LoVo (cell line): ENCODE measurements around the gene SKIC8.
A peak's percentile ranks its signal among the peaks of the same experiment; 100 is the strongest.

ENCODE experiments used
- DNase-seq: peaks from one replicate; pipeline ENCODE4 v3.0.0-alpha.2; 2016; ENCODE audit warnings: low spot score

SKIC8 gene

DNA sequence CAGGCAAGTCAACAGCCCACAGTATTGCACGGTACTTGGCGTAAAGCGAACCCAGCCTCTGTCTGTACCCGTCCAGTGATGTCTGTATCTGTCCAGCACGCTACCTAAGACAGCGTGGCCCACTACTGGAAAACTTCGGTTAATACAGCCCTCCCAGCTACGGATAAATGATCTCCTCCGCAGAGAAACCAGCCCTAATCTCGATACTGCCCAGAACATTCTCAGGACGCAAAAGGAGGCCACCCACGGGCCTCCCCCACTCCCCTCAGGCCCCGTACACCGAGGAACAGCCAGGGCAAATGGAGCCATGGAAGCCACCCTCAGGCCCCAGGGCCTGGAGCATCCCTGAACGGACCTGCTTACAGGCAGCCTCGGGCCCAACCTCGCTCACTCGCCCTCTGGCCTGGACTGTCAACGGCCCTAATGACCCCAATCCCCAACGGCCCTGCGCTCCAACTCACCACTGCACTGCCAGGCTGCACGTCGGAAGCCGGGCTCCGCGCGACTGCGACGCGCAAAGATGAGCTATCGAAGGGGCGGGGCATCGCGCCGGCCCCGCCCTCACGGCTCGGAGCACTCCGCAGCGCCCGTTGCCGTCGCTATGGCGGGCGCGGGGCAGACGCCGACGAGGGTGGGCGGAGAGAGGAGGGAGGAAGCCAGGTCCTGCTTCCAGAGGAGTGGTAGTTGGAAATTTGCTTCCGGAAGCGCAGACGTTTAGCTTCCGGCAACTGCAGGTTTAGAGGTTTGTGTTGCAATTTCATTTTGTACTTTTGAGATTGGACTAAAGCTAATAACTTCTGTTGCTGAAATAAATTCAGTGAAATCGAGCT, at the start of gene SKIC8:
Gene SKIC8 (minus strand): TSS at position 509 of the 830 bp plus-strand sequence. CDS start 3,923 bp downstream, outside the sequence.
- DNase-seq = peak; percentile 98

DNA sequence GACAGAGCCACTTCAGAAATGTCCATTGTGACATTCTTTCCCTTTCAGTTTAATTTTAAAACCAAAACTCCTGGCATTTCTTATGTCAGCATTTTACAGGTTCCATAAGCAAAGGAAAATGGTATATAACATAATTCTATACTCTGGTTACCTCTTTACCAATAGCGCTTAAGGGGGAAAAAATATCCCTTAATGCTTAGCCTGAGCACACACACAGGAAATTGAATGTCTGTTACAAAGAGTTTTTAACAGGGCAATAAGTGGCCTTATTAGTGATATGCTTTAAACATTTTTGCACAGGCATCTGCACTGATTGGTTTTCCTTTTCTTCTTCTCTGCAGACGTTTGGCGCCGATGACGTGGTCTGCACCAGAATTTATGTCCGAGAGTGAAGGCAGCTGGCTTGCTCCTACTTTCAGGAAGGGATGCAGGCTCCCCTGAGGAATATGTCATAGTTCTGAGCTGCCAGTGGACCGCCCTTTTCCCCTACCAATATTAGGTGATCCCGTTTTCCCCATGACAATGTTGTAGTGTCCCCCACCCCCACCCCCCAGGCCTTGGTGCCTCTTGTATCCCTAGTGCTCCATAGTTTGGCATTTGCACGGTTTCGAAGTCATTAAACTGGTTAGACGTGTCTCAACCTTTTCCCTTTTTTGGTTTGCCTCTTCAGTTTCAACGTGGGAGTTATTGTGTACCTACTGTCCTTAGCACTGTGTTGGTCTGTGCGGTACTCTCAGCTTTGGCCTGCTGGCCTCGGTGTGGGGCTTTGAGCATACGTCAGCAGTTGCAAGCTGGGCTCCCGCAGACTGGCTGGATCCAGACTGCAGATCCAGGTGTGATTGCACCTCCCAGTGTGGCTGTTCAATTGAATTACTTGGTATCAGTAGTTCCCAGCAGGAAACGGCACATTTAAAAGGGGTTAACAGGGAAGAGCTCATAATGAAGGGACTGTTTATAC, 48.5 kb upstream of the SKIC8 start:
- no peak for DNase-seq

DNA sequence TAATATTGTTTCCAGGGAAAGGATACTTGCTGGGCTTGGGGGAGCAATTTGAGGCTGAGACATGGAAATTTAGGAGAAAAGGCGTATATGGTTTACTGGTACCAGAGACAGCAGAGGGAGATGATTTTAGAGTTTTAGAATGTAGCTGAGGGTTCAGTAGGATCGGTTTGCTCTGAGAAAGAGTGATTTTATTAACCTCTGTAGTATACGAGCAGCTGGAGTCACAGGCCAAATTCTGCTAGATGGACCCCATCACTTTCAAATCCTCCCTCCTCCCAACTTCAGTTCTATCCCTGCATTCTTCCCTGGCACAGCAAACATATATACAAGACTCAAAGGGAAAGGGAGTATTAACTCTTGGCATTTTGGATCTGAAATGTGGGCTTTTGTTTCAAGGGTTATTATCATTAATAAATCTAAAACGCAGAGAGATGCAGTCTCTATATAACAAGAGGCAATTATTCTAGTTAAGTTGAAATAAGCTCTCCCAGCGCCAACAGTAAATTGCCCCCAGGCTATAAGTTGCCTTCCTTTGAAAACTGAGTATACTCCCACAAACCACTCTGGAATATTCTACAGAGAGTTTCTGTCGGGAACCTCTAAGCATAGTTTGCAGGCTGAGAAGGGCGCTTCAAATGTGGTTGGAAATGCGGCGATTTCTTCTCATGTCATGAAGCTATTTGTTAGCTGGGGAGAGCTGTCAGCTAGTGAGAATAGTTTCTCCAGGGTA, 46.2 kb upstream of the SKIC8 start:
- DNase-seq = no peak

DNA sequence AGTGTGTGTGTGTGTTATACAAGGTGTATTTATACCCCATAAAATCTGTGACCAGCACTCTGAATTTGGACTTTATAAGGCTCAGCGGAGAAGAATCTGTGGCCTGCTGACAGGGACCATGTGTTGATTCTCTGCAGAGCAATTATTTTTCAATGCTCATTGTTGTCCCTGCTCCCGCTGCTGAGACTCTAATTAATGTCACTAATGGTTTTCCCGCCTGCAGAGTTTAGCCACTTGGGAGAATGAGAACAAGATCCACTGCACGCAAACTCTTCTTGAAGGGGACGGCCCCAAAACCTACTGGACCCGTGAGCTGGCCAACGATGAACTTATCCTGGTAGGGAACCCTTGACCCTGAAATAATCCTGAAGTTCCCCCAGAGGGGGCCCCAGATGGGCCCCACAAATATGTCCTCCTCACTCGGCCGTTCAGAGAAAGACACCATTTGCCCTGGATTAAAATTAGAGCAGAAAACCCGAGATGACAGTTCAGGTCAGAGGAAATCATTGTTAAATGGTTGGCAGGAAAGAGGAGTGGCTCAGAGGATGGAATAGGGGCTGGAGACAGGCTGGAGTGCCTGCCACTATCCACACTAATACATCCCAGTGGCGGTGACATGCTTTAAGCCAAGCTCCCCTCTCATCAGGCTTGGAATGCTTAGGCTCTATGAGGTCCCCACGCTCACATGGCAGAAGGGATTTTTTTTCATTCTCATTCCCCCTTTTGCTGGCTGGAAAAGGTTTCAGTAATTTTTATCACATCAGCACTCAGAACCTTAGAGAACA, 44.1 kb upstream of the SKIC8 start:
- DNase-seq = no peak

DNA sequence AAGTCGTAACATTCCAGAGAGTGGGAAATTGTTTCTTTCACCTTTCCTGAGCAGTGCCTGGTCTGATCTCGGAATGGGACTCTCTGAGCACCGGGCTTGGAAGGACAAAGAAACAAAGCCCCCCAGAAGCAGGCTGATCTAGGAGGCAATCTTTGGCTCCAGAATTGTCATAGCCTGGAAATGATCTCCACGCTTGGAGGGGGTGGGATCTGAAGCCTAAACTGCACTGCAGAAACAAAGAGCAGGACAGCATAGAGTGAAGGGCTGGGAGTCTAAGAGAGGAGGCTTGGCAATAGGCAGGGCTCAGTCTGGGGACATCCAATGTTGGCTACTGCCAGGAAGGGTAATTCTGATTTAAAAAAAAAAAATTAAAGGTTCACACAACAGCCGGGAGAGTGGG, 42.6 kb upstream of the SKIC8 start:
- no peak for DNase-seq

DNA sequence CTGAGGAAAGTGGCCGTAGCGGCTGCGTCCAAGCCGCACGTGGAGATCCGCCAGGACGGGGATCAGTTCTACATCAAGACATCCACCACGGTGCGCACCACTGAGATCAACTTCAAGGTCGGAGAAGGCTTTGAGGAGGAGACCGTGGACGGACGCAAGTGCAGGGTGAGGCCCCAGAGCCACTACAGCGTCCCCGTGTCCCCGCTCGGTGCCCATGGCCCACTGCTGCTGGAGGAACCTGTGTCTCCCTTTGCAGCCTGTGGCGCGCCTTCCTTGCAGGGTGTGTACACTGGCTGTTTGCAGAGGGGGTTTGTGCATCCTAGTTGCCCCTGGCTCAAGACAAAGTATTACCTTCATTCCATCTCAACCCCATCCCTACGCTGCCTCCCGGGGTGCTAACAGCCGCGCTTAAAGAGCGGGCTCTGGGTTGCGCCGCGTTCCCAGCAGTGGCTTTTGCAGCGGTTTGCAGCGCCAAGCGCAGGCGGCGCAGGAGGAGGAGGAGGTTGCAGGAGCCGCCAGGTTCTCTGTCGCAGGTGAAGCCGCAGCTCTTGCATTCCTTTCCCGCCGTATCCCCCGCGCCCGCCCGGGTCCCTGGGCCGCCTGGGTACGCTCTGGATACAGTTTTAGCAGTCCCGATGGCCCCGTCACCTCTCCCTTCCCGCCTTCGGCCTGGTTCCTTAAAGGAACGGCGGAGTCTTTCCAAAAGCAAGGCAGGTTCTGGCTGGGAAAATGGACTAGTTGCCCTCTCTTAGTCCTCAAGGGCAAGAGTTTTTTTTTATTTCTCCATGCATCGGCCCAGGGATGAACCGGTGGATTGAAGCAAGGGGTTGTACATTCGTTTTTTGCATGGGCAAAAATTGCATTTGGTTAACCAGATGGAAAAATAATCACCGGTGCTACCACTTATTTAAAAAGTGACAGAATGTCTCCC, 41.9 kb upstream of the SKIC8 start:
- no peak for DNase-seq

DNA sequence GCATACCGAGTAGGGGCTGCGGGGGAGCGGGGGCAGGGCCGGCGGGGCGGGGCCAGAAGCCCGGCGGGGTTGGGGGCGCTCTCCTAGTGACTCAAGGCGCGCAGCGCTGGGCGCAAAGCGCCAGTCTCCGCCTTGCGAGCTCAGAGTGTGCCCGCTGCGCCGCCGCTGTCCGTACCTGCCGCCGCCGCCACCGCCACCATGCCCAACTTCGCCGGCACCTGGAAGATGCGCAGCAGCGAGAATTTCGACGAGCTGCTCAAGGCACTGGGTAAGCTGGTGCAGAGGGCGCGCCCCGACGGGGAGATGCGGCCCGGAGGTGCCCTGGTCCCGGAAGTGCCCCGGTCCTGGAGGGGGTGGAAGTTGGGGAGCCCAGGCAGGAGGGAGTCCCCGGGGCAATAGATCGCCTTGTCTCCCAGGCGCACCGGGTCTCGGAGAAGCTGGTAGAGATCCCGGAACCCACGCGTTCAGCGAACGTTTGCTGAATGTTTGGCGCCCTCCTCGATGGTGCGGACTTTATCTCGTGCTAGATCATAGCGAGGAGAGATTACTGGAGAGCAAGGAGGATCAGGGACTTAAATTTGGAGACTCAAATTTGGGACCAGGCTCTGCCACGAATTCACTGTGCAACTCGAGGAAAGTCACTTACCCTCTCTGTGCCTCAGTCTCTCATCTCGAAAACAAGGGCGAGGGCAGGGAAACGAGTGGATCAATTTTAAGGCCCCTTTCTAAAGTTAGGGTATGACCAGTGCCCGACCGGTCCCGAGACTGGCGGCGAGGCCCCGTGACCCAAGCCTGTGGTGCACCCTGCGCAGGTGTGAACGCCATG, 41.0 kb upstream of the SKIC8 start, which contains the start of gene CRABP1:
Gene CRABP1 (plus strand): TSS at position 123 of the 826 bp plus-strand sequence. CDS start 76 bp downstream, at position 199.
- DNase-seq = no peak

DNA sequence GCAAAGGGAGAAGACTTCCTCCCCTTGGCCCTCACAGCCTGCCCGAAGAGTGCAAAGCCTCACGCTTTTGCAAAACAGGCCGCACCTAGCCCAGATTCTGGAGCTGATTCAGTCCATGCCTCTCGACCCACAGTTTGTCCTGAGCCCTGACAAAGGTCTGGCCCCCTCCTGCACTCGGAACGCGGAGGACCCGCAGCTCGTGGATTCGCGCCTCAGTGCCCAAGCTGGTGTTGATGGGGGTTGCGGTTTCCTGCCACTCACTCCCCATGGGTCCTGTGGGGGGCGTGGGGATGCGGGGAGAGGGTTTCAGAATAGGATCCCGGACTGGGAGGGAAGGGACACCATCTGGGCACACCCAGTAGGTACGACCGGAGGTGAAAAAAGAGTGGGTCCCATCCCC, 40.1 kb upstream of the SKIC8 start:
- no peak for DNase-seq

DNA sequence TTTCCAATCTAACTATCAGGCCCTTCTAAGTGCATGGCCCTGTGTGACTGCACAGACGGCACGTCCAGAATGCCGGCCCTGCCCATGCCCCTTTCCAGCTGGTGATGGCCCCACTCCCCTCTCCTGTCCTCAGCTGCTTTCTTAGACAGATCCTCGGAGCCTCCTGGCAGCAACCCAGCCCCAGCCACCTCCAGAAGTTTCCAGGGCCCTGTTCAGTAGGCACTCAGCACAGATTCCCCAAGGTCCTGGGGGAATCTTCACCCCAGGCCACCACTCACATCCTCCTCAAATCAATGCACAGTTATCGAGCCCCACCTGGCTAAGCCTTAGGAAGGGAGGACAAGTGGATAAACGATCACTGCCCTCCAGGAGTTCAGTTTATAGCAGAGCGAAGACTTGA, 39.4 kb upstream of the SKIC8 start:
- no peak for DNase-seq

DNA sequence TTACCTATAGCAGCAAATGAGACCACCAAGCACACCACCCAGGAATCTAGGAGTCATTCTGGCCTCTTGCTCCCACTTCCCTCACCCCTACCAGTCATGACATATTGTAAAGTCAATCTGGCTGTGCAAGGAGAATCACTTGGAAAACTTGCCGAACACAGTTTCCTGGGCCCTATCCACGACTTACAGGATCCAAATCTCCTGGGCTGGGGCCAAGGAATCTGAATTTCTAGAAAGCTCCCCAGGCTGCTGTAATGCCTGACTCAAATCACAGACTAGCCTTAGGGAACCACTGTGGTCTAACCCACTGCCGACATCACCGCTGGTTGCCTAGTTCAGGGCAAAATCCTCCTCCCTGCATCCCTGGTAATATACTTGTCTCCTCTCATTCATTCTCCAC, 36.6 kb upstream of the SKIC8 start:
- DNase-seq = no peak

DNA sequence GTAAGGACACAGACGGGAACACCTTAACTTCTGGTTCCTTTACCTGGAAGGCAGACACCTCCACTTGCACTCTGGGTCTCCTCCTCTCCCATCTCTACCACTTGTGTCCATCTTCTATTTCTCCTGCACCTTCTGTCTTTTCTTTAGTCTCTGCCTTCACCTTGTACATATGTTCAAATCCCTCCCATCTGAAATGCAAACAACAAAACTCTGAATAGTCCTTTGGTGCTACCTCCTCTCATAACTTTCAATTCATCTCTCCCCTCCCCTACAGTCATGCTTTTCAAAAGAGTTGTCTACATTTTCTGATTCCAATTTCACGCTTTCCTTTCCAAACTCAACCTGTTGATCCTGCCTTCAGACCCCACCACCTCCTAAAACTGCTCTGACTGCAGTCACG, 35.4 kb upstream of the SKIC8 start:
- no peak for DNase-seq

DNA sequence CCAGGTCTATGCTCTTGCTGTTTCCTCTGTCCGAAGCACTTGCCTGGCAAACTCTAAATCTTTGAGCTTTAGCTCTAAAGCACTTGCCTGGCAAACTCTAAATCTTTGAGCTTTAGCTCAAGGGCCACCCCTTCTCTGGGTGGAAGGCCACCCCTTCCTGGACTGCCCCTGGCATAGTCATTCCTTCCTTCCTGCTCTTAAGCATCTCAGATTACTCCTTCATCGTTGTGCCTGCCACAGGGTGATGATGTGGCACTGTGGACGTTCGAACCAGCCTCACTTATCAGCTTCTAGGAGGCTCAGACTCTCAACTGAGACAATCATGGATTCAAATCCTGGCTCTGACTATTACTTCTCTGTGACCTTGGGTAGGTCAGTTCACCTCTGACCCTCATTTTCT, 30.2 kb upstream of the SKIC8 start:
- no peak for DNase-seq

DNA sequence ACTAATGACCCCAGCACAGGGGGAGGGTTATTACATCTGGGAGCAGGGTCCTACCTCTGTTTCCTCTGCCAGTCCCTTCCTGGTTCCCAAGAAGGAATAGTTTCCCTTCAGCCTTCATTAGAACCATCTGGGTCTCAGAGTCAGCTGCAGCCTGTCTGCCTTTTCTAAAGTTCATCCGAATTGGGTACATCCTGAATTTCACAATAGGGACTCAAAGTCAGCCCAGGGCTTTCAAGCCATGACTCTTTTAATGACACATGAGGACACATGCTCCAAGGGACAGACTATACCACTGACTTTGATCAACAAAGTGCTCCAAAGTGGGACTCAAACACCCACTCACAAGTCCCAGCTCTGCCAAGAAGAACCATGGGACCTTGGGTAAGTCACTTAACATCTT, 28.1 kb upstream of the SKIC8 start:
- no peak for DNase-seq

DNA sequence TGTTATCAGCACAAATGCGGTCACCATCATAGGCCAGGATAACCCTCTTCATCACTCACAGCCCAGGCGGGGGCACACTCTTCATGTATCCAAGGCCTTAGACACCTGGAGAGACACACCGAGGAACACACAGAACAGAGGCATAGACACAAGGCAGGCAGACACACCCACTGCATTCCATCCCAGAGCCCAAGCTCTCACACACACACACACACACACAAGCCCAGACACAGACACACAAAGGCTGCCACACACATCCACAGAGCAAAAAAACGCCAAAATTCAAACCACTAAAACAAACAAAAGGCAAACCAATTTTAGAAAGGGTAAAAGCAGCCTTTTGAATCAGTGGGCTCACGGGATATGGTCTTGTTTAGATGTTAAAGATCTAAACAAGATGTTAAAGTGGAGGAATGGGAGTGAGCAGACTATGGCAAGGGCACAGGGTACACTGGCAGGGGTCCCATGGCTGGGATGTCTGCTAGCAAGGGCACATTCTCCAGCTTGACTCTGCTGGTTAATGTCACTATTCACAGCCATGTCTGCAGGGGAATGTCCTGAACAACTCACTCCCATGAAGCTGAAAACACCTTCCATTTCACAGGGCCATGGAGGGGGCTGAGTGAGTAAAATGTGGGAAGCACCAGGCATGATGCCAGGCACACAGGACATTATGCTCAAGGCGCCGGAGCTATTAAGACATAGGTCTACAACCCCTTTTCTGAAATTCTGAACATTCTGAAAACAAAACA, 25.9 kb upstream of the SKIC8 start:
- no peak for DNase-seq

DNA sequence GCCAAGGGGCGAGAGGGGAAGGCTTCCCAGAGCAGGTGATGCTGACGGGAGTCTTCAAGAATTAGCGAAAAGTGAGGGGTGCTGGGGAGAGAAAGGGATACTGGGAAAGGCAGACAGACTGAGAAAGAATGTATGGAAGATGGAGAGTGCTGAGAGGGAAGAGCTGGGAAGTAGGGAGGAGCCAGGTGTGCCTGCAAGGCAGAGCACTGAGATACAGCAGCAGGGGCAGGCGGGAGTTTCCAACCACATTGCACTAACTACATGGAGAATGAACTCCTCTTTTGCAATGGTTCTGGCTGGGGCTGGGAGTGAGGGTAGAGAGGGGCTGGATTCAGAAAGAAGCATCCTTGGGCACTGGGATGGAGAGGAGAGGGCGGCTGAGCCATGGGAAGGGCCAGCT, 24.7 kb upstream of the SKIC8 start:
- no peak for DNase-seq

DNA sequence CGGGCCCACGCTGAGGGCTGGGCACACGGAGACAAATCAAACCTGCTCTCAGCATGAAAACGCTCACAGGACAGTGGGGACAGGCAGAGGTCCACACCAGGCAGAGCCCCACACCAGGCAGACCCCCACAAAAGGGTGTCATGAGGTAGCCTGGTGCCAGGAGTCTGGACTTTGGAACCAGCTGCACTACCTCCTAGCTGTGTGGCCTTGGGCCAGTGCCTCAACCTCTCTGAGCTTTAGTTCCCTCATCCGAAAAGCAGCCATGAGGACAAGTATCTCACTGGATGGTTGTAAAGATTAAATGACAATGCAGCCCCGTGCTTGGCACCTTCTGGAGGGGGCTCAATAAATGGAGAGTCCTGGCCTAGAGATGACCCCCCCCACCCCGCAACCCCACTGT, 24.3 kb upstream of the SKIC8 start:
- no peak for DNase-seq

DNA sequence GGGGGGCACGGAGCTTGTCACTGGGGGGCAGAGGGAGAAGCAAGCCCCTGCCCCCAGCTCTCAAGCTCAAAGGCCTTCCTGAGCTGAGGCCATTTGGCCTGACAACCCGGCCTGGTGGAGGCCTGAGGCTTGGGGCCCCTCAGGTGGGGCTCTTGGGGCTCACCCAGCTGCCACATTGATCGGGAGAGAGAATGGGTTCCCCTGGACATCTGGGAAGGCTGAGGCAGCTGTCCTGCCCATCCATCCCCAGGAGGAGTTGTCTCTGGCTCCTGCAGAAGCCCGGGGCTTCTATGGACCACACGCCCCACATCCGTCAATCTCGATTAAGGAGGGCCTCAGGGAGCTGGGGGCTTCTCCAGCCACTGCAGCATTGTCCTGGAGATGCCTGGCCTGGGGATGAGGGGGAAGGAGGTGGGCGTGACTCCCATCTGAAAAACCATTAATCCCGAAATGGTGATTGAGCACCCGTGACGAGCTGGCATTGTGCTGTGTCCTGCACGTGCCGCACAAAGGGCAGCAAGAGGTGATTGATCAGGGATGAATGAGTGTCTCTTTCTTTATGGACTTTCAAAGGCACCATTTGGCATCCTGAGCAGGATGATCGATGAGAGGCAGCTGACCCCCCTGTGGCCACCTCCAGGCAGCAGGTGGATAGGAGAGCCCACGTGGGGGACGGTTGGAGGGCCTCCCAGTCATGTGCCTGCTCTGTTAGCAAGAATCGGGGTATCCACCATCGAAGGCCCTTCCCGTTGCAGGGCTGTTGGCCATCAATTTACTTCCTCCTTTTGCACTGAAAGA, 23.5 kb upstream of the SKIC8 start:
- no peak for DNase-seq

DNA sequence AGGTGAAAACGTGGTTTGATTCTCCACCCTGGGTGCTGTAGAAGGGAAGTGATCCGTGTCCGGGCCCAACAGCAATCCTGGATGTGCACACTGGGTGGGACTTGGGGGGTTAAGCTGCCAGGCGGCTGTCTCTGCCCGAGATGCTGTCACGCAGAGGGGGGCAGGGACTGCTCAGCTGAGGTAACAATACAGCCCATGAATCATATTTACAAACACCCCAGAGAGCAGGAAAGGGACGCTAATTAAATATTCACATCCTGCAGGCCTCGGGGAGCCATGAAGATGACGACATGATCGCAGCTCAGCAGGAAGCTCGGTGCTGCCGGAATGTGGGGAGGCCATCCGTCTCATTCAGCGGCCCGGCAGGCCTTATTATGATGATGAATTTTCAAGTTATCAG, 22.8 kb upstream of the SKIC8 start:
- no peak for DNase-seq
